ENCODE measurements around the gene PRELID3B.

Gene PRELID3B

GRCh38 chr20:58993332-58994248, 49.0 kb downstream of the PRELID3B start:
- no peak for DNase-seq

GRCh38 chr20:58992911-58993310, 49.7 kb downstream of the PRELID3B start:
- no peak for DNase-seq

- DNase-seq: no peak
Observed at GRCh38 chr20:58991715-58992114, 50.9 kb downstream of the PRELID3B start.

DNA sequence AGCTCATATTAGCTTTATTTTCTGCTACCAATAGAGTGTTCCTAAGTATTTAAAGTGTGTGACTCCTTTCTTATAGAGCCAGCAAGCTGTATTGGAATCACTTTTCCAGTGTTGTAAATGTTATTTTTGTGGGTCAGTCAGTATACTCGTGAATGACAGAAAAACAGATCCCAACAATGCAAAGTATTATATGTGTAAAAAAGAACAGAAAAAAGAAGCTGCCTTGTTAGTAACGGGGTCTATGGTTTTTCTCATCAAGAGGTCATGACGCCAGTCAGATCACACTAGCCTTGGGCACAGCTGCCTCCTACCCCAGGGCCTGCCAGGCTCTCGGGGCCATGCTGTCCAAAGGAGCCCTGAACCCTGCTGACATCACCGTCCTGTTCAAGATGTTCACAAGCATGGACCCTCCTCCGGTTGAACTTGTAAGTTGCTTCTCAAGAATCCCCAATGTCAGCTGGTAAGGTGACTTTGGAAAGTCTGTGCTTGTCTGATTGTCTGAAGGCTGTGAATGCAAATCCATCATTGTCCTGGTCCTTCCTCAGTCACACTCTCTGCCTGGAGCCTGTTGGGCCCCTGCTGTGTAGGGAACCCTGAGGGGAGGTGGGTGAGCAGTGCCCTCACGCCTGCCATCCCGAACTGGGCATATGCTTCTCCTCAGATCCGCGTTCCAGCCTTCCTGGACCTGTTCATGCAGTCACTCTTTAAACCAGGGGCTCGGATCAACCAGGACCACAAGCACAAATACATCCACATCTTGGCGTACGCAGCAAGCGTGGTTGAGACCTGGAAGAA, 51.7 kb downstream of the PRELID3B start:
- no peak for DNase-seq

DNA sequence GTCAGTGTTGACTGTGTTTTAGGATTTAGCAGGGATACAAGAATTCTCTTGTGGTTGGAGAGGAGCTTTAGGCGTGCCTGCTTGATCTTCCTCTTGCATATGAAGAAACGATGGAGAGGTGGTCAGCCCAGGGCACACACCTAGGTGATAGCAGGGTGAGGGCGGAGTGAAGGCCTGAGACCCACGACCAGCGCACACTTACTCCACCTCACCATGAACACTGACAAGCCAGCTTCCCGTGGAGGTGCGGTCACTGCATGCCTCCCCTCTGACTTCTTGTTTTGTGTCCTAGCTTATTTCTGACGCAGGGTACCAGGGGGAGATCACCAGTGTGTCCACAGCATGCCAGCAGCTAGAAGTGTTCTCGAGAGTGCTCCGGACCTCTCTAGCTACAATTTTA, 53.4 kb downstream of the PRELID3B start:
- DNase-seq: no peak

GRCh38 chr20:58988565-58988882, 54.1 kb downstream of the PRELID3B start:
- no peak for DNase-seq

DNA sequence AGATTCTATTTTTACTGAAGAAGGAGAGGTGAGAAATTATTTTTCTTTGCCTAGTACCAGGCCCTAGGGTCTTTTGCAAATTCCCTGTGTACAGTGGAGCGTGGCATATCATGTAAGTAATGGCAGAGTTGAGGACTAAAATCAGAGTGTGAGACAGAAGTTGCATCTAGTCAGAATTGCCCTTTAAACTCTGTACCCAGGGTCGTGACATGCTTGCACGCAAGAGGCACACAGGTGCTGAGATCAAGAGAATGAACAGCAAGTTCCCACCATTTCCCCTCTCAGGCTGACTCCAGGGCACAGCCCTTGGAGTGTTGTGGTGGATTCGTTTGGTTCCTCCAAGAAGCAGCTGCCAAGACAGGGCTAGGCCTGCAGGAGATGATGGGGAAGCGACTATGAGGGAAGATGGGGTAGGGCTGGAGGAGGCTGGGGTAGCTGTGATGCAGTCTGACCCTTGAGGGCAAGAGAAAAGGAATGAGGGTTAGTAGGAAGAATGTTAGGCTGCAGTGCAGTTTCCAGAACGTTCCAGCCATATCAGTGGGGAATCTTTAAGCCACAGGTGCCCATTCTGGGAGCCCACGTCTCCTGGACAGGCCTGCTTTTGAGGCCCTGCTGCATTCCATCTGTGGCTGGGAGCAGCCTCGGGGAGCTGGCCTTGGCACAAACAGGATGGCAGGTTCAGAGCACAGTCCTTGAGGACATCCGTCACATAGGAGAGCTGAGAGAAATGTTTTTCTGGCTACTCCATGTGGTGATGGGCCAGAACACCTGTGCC, 54.6 kb downstream of the PRELID3B start:
- DNase-seq: no peak

- DNase-seq: no peak
Observed at GRCh38 chr20:58986968-58987517, 55.5 kb downstream of the PRELID3B start.

GRCh38 chr20:58986286-58986967, 56.2 kb downstream of the PRELID3B start:
- no peak for DNase-seq

DNA sequence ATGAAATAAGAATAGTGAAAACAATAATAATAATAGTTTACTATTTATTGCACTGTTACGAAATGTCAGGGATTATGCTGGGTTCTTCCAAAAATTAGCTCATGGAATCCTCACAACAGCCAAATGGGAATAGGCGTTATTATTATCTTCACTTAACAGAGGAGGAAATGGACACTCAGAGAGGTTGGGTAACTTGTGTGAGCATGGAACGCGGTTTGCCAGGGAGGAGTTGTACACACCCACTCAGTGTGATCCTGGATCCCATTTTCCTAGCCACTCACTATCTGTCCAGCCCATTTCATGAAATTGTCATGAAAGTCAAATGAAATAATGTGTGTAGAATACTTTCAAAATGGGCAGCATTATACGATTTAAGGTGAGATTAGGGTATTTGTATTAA, 56.9 kb downstream of the PRELID3B start:
- DNase-seq: no peak

DNA sequence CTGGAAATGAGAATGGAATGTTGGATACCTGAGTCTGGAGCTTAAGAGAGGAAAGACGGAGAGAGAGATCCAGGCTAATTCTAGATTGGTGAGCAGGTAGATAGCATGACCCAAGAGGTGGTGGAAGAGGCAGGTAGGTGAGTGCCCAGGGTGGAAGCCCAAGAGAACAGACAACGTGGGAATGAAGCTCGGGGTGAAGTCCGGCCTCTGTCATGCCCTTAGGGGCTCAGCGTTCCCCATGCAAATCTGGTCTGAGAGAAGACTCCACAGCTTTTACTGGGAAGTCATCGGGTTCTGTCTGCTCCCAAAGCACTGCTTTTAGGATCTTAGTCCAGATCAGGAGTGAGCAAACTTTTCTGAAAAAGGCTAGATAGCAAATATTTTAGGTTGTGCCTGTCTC, 57.9 kb downstream of the PRELID3B start:
- DNase-seq: no peak

All from stimulated activated CD4-positive, alpha-beta T cell treated with anti-CD3 and anti-CD28 coated beads, Interleukin-4, amount 100 ng/mL, for 4 hours (primary cell).